ENCODE measurements around the gene PODXL.

- TF ChIP-seq CTCF (IDR thresholded peaks at IDR 0.05; ENCODE audit: low read length) (no peak), EZH2 (optimal IDR thresholded peaks at IDR 0.05; ENCODE audit: low read depth, low read length) (no peak)
Measured at GRCh38 chr7:131466735-131467365, 89.6 kb downstream of the PODXL start.

All from MM.1S (cell line).